H1 (cell line): ENCODE results near the gene APH1B.

Experiments used
- CHD1 ChIP-seq: IDR thresholded peaks from 2 replicates; pipeline ENCODE4 v1.6.1; 2012; ENCODE audit warnings: low read depth, low read length, improper control_type of control experiment
- CTCF ChIP-seq, 3 experiments: IDR thresholded peaks; 1 replicate in 2 of 3; 2 replicates in 1 of 3; pipeline versions ENCODE4 v1.5.1 to v1.6.1; 2011; ENCODE audit warnings: low read length in 3 of 3, mild to moderate bottlenecking in 3 of 3, inconsistent platforms in 2 of 3, low read depth in 1 of 3, moderate library complexity in 1 of 3; ENCODE audit not compliant: insufficient read depth in 1 of 3; ENCODE audit errors: control extremely low read depth in 1 of 3
- EP300 ChIP-seq, 2 experiments: IDR thresholded peaks; 1 replicate in 1 of 2; 2 replicates in 1 of 2; pipeline ENCODE4 v1.6.1; 2011 to 2012; ENCODE audit warnings: low read depth in 2 of 2, low read length in 2 of 2, mild to moderate bottlenecking in 2 of 2, borderline replicate concordance in 1 of 2, inconsistent platforms in 1 of 2, moderate library complexity in 1 of 2
- EZH2 ChIP-seq: fragments of 200-600 bp; sonication (generic); IDR thresholded peaks from 2 replicates; pipeline ENCODE4 v1.7.1; 2012; ENCODE audit warnings: low read depth, mild to moderate bottlenecking, moderate library complexity, low read length, inconsistent platforms; ENCODE audit not compliant: severe bottlenecking
- HDAC2 ChIP-seq, 2 experiments: fragments of 300-600 bp in 1 of 2; sonication (generic) in 1 of 2; IDR thresholded peaks; 2 replicates each; pipeline ENCODE4 v1.6.1; 2011 to 2012; ENCODE audit warnings: low read depth in 2 of 2, low read length in 2 of 2, mild to moderate bottlenecking in 2 of 2, moderate library complexity in 2 of 2, borderline replicate concordance in 1 of 2, inconsistent platforms in 1 of 2
- HDAC6 ChIP-seq: IDR thresholded peaks from one replicate; pipeline ENCODE4 v1.7.1; 2012; ENCODE audit warnings: low read depth, mild to moderate bottlenecking, inconsistent platforms, low read length, moderate library complexity
- POLR2A ChIP-seq, 2 experiments: IDR thresholded peaks; 1 replicate in 1 of 2; 2 replicates in 1 of 2; pipeline ENCODE4 v1.6.1; 2011; ENCODE audit warnings: low read depth in 2 of 2, low read length in 2 of 2, mild to moderate bottlenecking in 2 of 2; ENCODE audit errors: control extremely low read depth in 1 of 2
- POLR2AphosphoS5 ChIP-seq: IDR thresholded peaks from 2 replicates; pipeline ENCODE4 v1.6.1; 2011; ENCODE audit warnings: low read depth, low read length
- SIX5 ChIP-seq: IDR thresholded peaks from 2 replicates; pipeline ENCODE4 v1.6.1; 2011; ENCODE audit warnings: mild to moderate bottlenecking, low read depth, low read length
- TBP ChIP-seq: IDR thresholded peaks from 2 replicates; pipeline ENCODE4 v1.6.1; 2011; ENCODE audit warnings: low read depth, low read length, improper control_type of control experiment
- TEAD4 ChIP-seq: IDR thresholded peaks from 2 replicates; pipeline ENCODE4 v1.6.1; 2012; ENCODE audit warnings: low read depth, low read length, inconsistent platforms, mixed read lengths
- YY1 ChIP-seq: IDR thresholded peaks from 2 replicates; pipeline ENCODE4 v1.6.1; 2011; ENCODE audit warnings: low read depth, mild to moderate bottlenecking, low read length
- TF ChIP-seq, protein P1 (sequence below): IDR thresholded peaks from 2 replicates; pipeline ENCODE4 v1.6.1; 2011; ENCODE audit warnings: low read length, improper control_type of control experiment

DNA sequence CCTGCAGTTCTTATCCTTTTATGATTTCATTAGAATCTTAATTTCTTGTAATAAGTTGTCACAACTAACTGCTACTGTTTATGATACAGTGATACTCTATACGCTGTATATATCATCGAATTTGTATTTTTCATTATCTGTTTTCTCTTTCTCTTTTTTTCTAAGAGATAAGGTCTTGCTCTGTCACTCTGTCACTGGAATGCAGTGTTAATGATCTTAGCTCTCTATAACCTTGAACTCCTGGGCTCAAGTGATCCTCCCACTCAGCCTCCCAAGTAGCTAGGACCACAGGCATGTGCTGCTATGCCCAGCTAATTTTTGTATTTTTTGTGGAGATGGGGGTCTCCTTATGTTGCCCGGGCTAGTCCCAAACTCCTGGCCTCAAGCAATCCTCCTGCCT is 14.8 kb downstream of the APH1B start:
- no peak for TF ChIP-seq EZH2
- no peak for TF ChIP-seq CTCF (IDR thresholded peaks at IDR 0.05; ENCODE audit: control extremely low read depth in 1 of 3, insufficient read depth in 1 of 3, low read depth in 1 of 3, low read length in 3 of 3)
- TF ChIP-seq YY1, result no peak
- no peak for TF ChIP-seq SIX5
- TF ChIP-seq POLR2AphosphoS5, result no peak
- TF ChIP-seq, protein P1, sequence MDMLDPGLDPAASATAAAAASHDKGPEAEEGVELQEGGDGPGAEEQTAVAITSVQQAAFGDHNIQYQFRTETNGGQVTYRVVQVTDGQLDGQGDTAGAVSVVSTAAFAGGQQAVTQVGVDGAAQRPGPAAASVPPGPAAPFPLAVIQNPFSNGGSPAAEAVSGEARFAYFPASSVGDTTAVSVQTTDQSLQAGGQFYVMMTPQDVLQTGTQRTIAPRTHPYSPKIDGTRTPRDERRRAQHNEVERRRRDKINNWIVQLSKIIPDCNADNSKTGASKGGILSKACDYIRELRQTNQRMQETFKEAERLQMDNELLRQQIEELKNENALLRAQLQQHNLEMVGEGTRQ, result no peak
- TF ChIP-seq HDAC6, result no peak
- TF ChIP-seq CHD1, result no peak
- TF ChIP-seq POLR2A (IDR thresholded peaks at IDR 0.05; ENCODE audit: control extremely low read depth in 1 of 2, low read depth in 2 of 2, low read length in 2 of 2), result no peak
- no peak for TF ChIP-seq TEAD4
- no peak for TF ChIP-seq EP300 (IDR thresholded peaks at IDR 0.05; ENCODE audit: borderline replicate concordance in 1 of 2, low read depth in 2 of 2, low read length in 2 of 2)
- no peak for TF ChIP-seq HDAC2 (IDR thresholded peaks at IDR 0.05; ENCODE audit: borderline replicate concordance in 1 of 2, low read depth in 2 of 2, low read length in 2 of 2)
- TF ChIP-seq TBP, result no peak
